GM21825 (cell line): ENCODE data around the gene KIAA0408.
"Not testable (repeated sequence)": the region's sequence is repeated elsewhere in the genome, so short reads cannot be mapped to it uniquely, and the experiment has no call there.

ENCODE experiments used
- ATAC-seq: cut with Tn5 transposase; IDR thresholded peaks from one replicate; pipeline ENCODE4 v1.9.1; 2021; ENCODE audit warnings: mild to moderate bottlenecking, moderate library complexity; ENCODE audit not compliant: unreplicated experiment

The KIAA0408 gene

DNA sequence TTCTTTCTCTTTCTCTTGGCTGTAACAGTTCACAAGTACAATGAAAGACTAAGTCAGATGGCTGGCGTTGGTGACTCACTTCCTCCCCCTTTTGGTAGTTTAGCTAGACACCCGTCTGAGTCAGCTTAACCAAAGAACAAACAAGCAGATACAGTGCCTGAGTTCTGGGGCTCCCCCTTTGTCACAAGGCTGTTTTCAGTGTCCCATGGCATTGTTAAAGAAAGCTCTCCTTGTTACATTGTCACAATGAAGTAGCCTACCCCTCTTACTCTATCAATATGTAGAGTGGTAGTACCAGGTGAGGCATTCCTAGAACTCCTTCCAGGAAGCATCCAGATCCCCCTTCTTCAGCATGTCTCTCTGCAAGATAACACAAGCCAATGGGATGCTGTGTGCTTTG is 38.6 kb downstream of the KIAA0408 start:
- ATAC-seq: peak; percentile 100

DNA sequence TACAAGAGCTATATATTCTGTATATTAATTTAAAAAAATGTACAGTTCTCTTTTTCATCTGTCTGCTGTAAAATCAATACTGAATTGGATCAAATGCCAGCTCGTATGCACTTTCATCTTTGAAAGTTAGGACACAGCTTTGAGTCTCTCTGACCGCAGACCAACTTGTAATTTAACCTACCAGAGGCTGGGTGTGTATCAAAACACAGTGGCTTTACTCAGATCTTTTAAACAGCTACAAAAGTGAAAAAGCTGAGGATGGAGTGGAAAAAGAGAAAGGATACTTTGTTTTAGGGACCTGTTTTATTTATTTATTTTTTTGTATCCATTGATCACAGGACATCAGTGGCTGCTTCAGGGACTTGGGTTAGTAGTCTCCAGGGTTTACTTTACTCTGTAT is 44.1 kb downstream of the KIAA0408 start:
- ATAC-seq: no peak

DNA sequence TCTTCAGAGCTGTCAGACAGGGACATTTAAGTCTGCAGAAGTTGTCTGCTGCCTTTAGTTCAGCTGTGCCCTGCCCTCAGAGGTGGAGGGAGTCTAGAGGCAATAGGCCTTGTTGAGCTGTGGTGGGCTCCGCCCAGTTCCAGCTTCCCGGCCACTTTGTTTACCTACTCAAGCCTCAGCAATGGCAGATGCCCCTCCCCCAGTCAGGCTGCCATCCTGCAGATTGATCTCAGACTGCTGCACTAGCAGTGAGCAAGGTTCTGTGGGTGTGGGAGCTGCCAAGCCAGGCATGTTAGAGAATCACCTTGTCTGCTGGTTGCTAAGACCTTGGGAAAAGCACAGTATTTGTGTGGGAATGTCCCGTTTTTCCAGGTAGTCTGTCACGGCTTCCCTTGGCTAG is 46.1 kb downstream of the KIAA0408 start:
- ATAC-seq: not testable (repeated sequence)

DNA sequence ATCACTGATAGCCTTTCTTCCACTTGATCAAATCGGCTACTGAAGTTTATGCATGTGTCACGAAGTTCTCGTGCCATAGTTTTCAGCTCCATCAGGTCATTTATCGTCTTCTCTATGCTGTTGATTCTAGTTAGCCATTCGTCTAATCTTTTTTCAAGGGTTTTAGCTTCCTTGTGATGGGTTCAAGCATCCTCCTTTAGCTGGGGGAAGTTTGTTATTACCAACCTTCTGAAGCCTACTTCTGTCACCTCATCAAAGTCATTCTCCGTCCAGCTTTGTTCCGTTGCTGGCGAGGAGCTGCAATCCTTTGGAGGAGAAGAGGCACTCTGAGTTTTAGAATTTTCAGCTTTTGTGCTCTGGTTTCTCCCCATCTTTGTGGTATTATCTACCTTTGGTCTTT is 47.2 kb downstream of the KIAA0408 start:
- ATAC-seq: not testable (repeated sequence)
